GM11168 (cell line): ENCODE results near the gene MDGA2.
"Not testable (repeated sequence)": the region's sequence is repeated elsewhere in the genome, so short reads cannot be mapped to it uniquely, and the experiment has no call there.

Experiments
- in situ Hi-C: fragments of 300-500 bp; cut with MboI; formaldehyde crosslinking; loops from one replicate; pipeline ENCODE4 v1.12.0; 2022; ENCODE audit warnings: low sequenced_read_pairs; ENCODE audit not compliant: unreplicated experiment

The MDGA2 gene

GRCh38 chr14:47186486-47186885, 488.9 kb downstream of the MDGA2 start:
- in situ Hi-C loops, result no loop called here

GRCh38 chr14:47179906-47180305, 495.5 kb downstream of the MDGA2 start:
- in situ Hi-C loops, result no loop called here

DNA sequence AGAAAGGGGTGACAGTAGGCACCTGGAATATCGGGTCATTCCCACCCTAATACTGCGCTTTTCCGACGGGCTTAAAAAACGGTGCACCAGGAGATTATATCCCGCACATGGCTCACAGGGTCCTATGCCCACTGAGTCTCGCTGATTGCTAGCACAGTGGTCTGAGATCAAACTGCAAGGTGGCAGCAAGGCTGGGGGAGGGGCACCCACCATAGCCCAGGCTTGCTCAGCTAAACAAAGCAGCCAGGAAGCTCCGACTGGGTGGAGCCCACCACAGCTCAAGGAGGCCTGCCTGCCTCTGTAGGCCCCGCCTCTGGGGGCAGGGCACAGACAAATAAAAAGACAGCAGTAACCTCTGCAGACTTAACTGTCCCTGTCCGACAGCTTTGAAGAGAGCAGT, 503.5 kb downstream of the MDGA2 start:
- in situ Hi-C loops, result not testable (repeated sequence)

DNA sequence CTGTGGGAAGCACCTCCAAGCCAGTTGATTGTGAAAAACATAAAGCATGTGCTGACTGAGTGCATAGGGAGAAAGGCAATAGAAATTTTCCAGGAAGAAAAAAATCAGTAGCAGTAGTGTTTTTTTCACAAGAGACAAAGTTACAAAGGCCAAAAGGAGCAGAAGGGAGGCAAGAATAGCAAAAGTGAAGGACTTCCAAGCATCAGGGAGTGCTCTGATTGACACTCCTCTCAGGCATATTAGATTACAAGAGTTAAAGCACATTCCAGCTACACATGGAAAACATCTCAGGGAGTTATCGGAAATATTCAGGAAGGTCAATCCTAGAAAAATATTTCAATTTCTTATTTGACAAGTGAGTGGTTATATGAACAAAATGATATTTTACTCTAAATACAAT, 508.0 kb downstream of the MDGA2 start:
- in situ Hi-C loops, result no loop called here

DNA sequence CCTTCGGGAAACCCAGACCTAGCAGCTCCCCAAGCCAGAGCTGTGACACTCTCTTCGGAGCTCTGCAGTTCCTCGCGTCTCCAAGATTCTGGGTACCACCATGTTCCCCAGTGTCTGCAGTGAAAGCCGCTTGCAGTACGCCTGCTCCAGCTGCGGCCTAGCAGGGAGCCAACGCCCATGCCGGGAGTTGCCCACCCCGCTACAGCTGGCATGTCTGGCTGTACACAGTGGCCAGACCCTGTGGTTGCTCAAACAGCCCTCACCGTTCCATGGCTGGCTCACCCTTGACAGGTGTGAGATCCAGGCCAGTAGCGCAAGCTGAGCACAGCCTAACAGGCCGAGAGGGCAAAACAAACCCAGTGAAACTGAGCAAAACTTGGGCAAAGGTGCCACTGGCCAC, 520.0 kb downstream of the MDGA2 start:
- in situ Hi-C loops, result no loop called here

- in situ Hi-C loops, result no loop called here
These were observed 521.1 kb downstream of the MDGA2 start for GRCh38 chr14:47154276-47154797.

DNA sequence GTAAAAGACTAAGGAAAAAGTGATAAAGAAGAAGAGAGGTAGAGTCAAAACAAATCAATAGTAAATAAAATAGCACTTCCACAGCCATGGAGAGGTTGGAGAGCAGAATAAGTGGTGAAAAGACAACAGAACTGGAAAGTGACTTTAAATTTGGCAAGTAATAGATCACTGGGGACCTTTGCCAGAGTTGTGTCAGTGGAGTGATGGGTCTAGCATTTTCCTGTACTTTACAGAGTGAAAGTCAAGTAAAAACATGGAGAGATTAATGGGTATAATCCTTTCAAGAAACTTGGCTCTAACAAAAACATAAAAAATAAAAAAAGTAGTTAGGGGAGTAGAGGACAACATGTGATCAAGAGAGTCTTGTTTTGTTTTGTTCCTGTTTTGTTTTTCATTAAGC, 521.7 kb downstream of the MDGA2 start:
- in situ Hi-C loops, result no loop called here

- in situ Hi-C loops, result no loop called here
These were observed 525.1 kb downstream of the MDGA2 start for GRCh38 chr14:47150267-47150666.

DNA sequence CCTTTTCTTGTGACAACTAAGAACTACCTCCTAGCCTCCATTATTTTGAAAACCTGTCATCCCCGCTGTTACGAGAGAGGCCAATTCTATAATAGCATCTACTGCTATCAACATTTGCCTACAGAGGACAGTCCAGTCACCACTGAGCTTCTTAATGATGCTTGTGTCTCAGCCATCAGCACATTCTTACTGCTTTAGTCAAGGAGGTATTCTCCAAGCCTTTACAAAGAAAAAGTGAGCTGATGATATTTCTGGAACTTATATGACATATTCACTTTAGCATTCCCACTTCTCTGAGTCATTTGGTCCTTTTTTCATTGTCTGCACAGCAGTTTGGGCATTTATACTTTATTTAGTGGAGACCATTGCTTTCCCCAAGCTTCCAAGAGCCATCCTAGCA, 526.1 kb downstream of the MDGA2 start:
- in situ Hi-C loops, result no loop called here

DNA sequence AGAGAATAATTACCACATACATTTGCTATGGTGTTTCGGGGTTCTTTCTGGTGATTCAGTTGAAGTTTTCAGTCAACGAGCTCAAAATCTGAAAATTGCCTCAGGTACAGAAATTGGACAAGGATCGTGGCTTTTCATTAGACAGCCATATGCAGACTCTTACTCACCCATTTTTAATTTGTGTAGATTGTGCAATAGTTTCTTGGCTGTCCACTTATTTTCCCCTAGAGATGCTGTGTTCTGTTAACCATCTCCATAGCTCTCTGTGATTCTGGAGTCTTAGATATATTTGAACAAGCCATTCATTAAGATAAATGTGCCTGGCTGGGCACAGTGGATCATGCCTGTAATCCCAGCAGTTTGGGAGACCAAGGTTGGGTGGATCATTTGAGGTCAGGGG, 526.7 kb downstream of the MDGA2 start:
- in situ Hi-C loops, result no loop called here

GRCh38 chr14:47120645-47121044, 554.8 kb downstream of the MDGA2 start:
- in situ Hi-C loops, result no loop called here

DNA sequence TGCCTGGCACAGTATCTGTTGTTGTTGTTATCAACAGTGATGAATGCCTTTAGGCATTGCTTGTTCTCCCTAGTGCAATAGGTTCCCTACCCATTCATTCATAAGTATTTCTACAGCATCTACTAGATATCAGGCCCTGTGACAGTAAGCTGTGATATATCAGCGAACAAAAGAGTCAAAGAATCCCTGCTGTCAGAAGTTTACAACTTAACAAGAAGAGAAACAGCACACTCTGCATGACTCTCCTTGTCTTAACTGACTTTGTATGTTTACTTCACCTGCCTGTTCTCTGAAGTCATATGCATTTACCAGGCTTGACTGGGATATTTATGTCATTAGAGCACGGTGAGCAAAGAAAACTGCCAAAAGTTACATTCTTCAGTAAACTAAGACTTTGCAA, 571.6 kb downstream of the MDGA2 start:
- in situ Hi-C loops, result no loop called here

DNA sequence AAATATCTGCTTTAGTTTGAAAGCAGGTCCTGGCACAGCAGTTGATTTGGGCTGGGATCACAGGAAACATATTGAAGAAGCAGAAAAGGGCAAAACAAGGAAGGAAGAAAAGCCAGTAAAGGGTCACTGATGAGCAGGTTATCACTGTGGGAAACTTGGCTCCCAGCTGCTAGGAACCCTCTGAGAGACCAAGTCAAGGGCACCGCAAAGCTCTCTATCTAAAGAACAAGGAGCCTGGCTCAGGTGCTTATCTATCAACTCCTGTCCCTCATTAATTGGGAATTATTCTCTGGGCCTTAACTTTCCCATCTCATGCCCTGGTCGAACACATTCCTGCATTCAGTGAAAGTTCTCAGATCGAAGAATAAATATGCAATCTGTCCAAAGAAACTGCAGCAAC, 572.9 kb downstream of the MDGA2 start:
- in situ Hi-C loops, result no loop called here

DNA sequence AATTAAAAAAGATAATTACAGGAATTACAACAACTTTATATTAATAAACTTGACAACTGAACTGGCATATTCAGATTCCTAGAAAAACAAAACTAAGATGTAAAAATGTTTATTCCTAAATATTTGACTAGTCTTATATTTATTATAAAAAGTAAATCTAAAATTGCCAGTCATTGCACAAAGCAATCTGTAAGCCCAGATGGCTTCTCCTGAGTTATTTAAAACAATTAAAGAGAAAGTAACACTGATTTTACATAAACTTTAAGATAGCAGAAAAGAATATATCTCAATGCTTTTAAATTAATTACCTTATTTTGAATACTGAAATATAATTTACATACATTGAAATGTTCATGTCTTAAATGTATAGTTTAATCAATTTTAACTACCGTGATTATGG, 589.7 kb downstream of the MDGA2 start:
- in situ Hi-C loops, result no loop called here

- in situ Hi-C loops, result no loop called here
These were observed 610.1 kb downstream of the MDGA2 start for GRCh38 chr14:47065326-47065725.

DNA sequence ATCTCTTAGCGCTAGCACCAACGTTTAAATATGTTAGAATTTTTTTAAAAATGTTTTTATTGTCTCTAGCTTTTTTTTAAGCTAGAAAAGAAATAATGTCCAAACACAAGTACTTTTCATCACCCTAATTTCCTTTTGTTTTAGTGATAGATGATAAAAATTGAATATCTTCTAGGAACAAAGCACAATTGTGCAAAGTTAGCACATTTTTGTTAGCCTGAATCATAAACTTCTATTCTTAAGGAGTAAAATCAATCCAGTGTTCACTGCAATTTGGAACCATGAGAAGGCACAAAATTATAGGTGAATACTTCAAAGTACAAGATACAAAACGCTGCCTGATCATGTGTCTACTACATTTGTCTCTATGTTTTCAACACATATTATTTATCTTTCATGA, 615.4 kb downstream of the MDGA2 start:
- in situ Hi-C loops, result no loop called here

- in situ Hi-C loops, result no loop called here
These were observed 618.0 kb downstream of the MDGA2 start for GRCh38 chr14:47057364-47057763.

- in situ Hi-C loops, result no loop called here
These were observed 630.6 kb downstream of the MDGA2 start for GRCh38 chr14:47044841-47045240.

DNA sequence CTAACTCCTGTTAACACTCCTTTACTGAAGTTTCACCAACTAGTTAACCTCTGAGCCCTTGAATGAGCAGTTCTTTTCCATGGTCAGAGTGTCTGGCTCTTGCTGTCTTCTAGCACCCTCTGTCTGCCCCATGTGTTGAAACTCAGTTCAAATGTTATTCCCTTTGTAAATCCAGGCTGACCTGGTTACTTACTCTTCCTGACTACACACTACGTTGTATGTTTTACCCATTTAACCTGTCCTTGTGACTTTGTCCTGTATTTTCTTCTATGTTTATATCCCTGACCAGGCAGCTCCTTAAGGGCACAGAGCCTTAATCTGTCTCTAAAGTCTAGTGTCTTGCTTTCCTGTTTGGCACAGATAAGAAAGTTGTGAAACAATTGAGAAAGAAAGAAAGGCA, 634.9 kb downstream of the MDGA2 start:
- in situ Hi-C loops, result no loop called here

DNA sequence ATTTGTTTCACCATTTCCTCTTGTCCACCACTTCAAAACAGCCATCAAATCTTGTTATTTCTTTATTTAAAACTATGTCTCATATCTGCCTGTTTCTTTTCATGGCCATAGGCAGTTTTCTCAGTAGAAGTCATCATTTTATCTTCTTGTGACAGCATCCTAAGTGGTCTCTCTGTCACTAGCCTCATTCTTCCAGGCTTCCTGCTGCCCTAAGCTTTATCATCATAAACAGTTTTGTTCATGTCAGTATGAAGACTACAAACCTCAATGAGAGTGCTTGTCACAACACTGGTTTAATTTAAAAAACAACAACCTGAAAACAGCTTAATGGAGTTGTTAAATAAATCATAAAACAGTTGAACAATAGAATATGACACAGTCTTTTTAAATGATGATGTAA, 636.1 kb downstream of the MDGA2 start:
- in situ Hi-C loops, result no loop called here

GRCh38 chr14:47022721-47023120, 652.7 kb downstream of the MDGA2 start:
- in situ Hi-C loops, result no loop called here

DNA sequence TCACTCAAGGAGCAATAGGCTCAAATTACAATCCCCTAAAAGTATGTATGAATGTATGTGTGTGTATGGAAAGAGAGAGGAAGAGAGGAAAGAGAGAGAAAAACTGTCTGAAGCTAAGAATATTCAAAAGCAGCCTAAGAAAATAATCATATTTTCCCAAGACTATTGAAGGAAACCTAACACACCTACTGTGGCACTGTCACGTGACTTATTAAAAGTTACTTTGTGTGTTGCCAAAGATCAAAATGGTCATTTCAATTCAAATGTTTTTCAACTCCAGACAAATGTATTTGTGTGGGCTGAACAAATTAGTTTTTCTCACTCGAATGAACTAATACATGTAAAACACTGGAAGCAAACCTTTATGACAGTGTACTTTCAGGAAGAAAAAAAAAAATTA, 654.9 kb downstream of the MDGA2 start:
- in situ Hi-C loops, result no loop called here
